SK-N-SH (cell line): ENCODE measurements around the gene HAAO. TPM values are rescaled to one million over a fixed set of nuclear protein-coding genes. Genes with fewer than 3 reads are reported as not detected.

Experiments used
- CTCF ChIA-PET: fragments of 300-600, 350-600 bp; formaldehyde crosslinking; extraction: SDS; loops from one replicate; lab custom pipeline; 2021; lab: Yijun Ruan, JAX
- POLR2A ChIA-PET: fragments of 350-600 bp; sonication (Branson Sonifier 250); formaldehyde crosslinking; extraction: SDS; loops from one replicate; lab custom pipeline; 2020; ENCODE audit warnings: antibody characterized with exemption, inconsistent platforms; lab: Yijun Ruan, JAX
- DNase-seq: peaks from one replicate; pipeline ENCODE4 v3.0.0; 2012
- H2AFZ ChIP-seq: fragments of 200-600 bp; sonication (generic); 2 replicates; pipeline ENCODE4 v1.8.1; 2016; ENCODE audit warnings: antibody characterized with exemption, mild to moderate bottlenecking, low read depth
- H3F3A ChIP-seq: fragments of 200-600 bp; sonication (generic); replicated peaks from 2 replicates; pipeline ENCODE3; 2016; ENCODE audit warnings: antibody characterized with exemption, mild to moderate bottlenecking; ENCODE audit not compliant: insufficient read depth
- H3K27ac ChIP-seq, 2 experiments: fragments of 200-500 bp in 1 of 2; fragments of 200-600 bp in 1 of 2; sonication (Bioruptor generic) in 1 of 2; sonication (generic), shearing (Covaris generic) in 1 of 2; 2 replicates each; pipeline versions ENCODE4 v1.5.1 to v1.6.1; 2014 to 2016; ENCODE audit warnings: low read depth in 2 of 2, inconsistent platforms in 1 of 2, low read length in 1 of 2, mild to moderate bottlenecking in 1 of 2, mixed read lengths in 1 of 2
- H3K27me3 ChIP-seq: fragments of 200-600 bp; sonication (generic), shearing (Covaris generic); 2 replicates; pipeline ENCODE4 v1.6.1; 2016; ENCODE audit warnings: mixed run types; ENCODE audit not compliant: insufficient read depth
- H3K36me3 ChIP-seq, 2 experiments: fragments of 200-500 bp in 1 of 2; fragments of 200-600 bp in 1 of 2; sonication (Bioruptor generic) in 1 of 2; sonication (generic) in 1 of 2; replicated peaks in 1 of 2; 2 replicates each; pipeline versions ENCODE3 to v1.5.1; 2014 to 2016; ENCODE audit warnings: low read length in 1 of 2, mild to moderate bottlenecking in 1 of 2; ENCODE audit not compliant: insufficient read depth in 2 of 2, control insufficient read depth in 1 of 2
- H3K4me1 ChIP-seq, 2 experiments: fragments of 200-500 bp in 1 of 2; fragments of 200-600 bp in 1 of 2; sonication (Bioruptor generic) in 1 of 2; sonication (generic), shearing (Covaris generic) in 1 of 2; 2 replicates each; pipeline versions ENCODE4 v1.5.1 to v1.6.1; 2014 to 2016; ENCODE audit warnings: low read depth in 1 of 2, low read length in 1 of 2, mixed run types in 1 of 2; ENCODE audit not compliant: insufficient read depth in 2 of 2, control insufficient read depth in 1 of 2
- H3K4me2 ChIP-seq: fragments of 200-600 bp; sonication (generic), shearing (Covaris generic); 2 replicates; pipeline ENCODE4 v1.6.1; 2017; ENCODE audit warnings: mixed run types
- H3K4me3 ChIP-seq, 2 experiments: fragments of 200-500 bp in 1 of 2; fragments of 200-600 bp in 1 of 2; sonication (Bioruptor generic) in 1 of 2; sonication (generic), shearing (Covaris generic) in 1 of 2; 2 replicates each; pipeline versions ENCODE4 v1.5.1 to v1.8.1; 2014 to 2016; ENCODE audit warnings: low read depth in 2 of 2, inconsistent platforms in 1 of 2, low read length in 1 of 2, mild to moderate bottlenecking in 1 of 2, mixed read lengths in 1 of 2, moderate library complexity in 1 of 2
- H3K79me2 ChIP-seq: fragments of 200-600 bp; sonication (generic); 2 replicates; pipeline ENCODE4 v1.8.1; 2017; ENCODE audit warnings: mild to moderate bottlenecking; ENCODE audit not compliant: insufficient read depth
- H3K9ac ChIP-seq: fragments of 200-600 bp; sonication (generic); 2 replicates; pipeline ENCODE4 v1.6.1; 2017; ENCODE audit warnings: mixed run types
- H3K9me2 ChIP-seq: fragments of 200-600 bp; sonication (generic); 2 replicates; pipeline ENCODE4 v1.6.1; 2017; ENCODE audit warnings: mixed run types
- H3K9me3 ChIP-seq: fragments of 200-600 bp; sonication (generic); 2 replicates; pipeline ENCODE4 v1.6.1; 2017; ENCODE audit warnings: mixed run types, mild to moderate bottlenecking, moderate library complexity
- H4K20me1 ChIP-seq: fragments of 200-600 bp; sonication (generic); 2 replicates; pipeline ENCODE4 v1.6.1; 2017; ENCODE audit warnings: mild to moderate bottlenecking, mixed run types; ENCODE audit not compliant: insufficient read depth
- EZH2phosphoT487 ChIP-seq: fragments of 200-600 bp; sonication (generic); IDR thresholded peaks from 2 replicates; pipeline ENCODE4 v1.6.1; 2017; ENCODE audit warnings: low read depth, mixed run types, mild to moderate bottlenecking, antibody characterized with exemption, moderate library complexity, borderline replicate concordance
- FOXM1 ChIP-seq: IDR thresholded peaks from 2 replicates; pipeline ENCODE4 v1.4.0; 2012; ENCODE audit warnings: low read depth, mild to moderate bottlenecking
- GABPA ChIP-seq: IDR thresholded peaks from 2 replicates; pipeline ENCODE4 v1.4.0; 2012; ENCODE audit warnings: low read depth, mild to moderate bottlenecking
- MEF2A ChIP-seq: IDR thresholded peaks from 2 replicates; pipeline ENCODE4 v1.4.0; 2012; ENCODE audit warnings: low read depth, borderline replicate concordance
- MXI1 ChIP-seq: IDR thresholded peaks from 2 replicates; pipeline ENCODE4 v1.6.1; 2012; ENCODE audit warnings: mild to moderate bottlenecking, low read depth, low read length, improper control_type of control experiment
- NFIC ChIP-seq: IDR thresholded peaks from 2 replicates; pipeline ENCODE4 v1.4.0; 2012; ENCODE audit warnings: borderline replicate concordance
- NRF1 ChIP-seq: IDR thresholded peaks from 2 replicates; pipeline ENCODE4 v1.6.1; 2012; ENCODE audit warnings: low read depth, mild to moderate bottlenecking, low read length
- PBX3 ChIP-seq: IDR thresholded peaks from 2 replicates; pipeline ENCODE4; 2012
- POLR2AphosphoS5 ChIP-seq: IDR thresholded peaks from 2 replicates; pipeline ENCODE4 v1.6.1; 2012; ENCODE audit warnings: low read depth, low read length
- RAD21 ChIP-seq: IDR thresholded peaks from 2 replicates; pipeline ENCODE4 v1.6.1; 2012; ENCODE audit warnings: mild to moderate bottlenecking, low read length
- REST ChIP-seq: IDR thresholded peaks from 2 replicates; pipeline ENCODE4 v1.6.1; 2012; ENCODE audit warnings: mild to moderate bottlenecking, low read depth, low read length, moderate library complexity
- RXRA ChIP-seq: IDR thresholded peaks from 2 replicates; pipeline ENCODE4 v1.4.0; 2012; ENCODE audit warnings: low read depth, mild to moderate bottlenecking, borderline replicate concordance
- SMC3 ChIP-seq: IDR thresholded peaks from 2 replicates; pipeline ENCODE4 v1.6.1; 2012; ENCODE audit warnings: low read depth, low read length, improper control_type of control experiment
- TAF1 ChIP-seq: IDR thresholded peaks from 2 replicates; pipeline ENCODE4 v1.6.1; 2012; ENCODE audit warnings: low read depth, mild to moderate bottlenecking, low read length, moderate library complexity, borderline replicate concordance
- TCF12 ChIP-seq: IDR thresholded peaks from 2 replicates; pipeline ENCODE4 v1.4.0; 2012
- TEAD4 ChIP-seq: IDR thresholded peaks from 2 replicates; pipeline ENCODE4 v1.4.0; 2012; ENCODE audit warnings: mild to moderate bottlenecking, borderline replicate concordance; ENCODE audit not compliant: insufficient read depth
- USF1 ChIP-seq: IDR thresholded peaks from 2 replicates; pipeline ENCODE4 v1.4.0; 2012; ENCODE audit warnings: low read depth, borderline replicate concordance
- YY1 ChIP-seq: IDR thresholded peaks from 2 replicates; pipeline ENCODE4 v1.4.0; 2012; ENCODE audit warnings: low read depth, mild to moderate bottlenecking
- WGBS: methylation state at CpG from one replicate; pipeline ENCODE4 v1.1.6; 2017; ENCODE audit warnings: low lambda C conversion rate; 5-methylcytosine and 5-hydroxymethylcytosine counted together
- polyA plus RNA-seq, 3 experiments: library from polyadenylated mRNA; depleted of rRNA; stranded (reverse); fragments of >200 nt; gene quantifications; 2 replicates each; pipeline ENCODE4 v1.2.3, GENCODE V29; 2012

HAAO gene
- polyA plus RNA-seq, 1 of the 3 experiments (the other 2 are of a cell fraction), result not detected

GRCh38 chr2:42783511-42783910, 8.9 kb downstream of the HAAO start:
- H3K9me2 ChIP-seq, result no peaks in the 10 kb centered on the region
- no peaks in the 10 kb centered on the region for H3F3A ChIP-seq
- DNase-seq, result no peak
- peaks cover 0 to 26% of the 10 kb centered on the region in 2 experiments; a peak in 1 of 4 replicates for H3K4me1 ChIP-seq
- no peaks in the 10 kb centered on the region; the same call in 1 of the 2 replicates for H3K9me3 ChIP-seq
- H2AFZ ChIP-seq, result no peak overlapping the region
- H3K27me3 ChIP-seq, result no peaks in the 10 kb centered on the region
- ChIA-PET CTCF (interaction anchor here (0.7 to 1.2 kb wide), 2 partner anchors 14 to 26 kb away, joined by 3 read pairs; no protein-coding TSS in a partner anchor), POLR2A (no interaction called here)
- H3K9ac ChIP-seq, result no peak overlapping the region
- H3K4me3 ChIP-seq, result no peak overlapping the region
- 78% methylated on average over 8 of the region's 9 CpGs for WGBS
- no peak for TF ChIP-seq FOXM1
- TF ChIP-seq YY1, result no peak
- TF ChIP-seq MXI1, result no peak
- no peak for TF ChIP-seq USF1
- TF ChIP-seq NFIC, result no peak
- no peak for TF ChIP-seq REST
- TF ChIP-seq TCF12, result no peak
- H3K4me2 ChIP-seq, result no peak overlapping the region
- H3K27ac ChIP-seq, result no peak overlapping the region
- no peaks in the 10 kb centered on the region for H3K36me3 ChIP-seq
- no peaks in the 10 kb centered on the region for H4K20me1 ChIP-seq
- no peaks in the 10 kb centered on the region for H3K79me2 ChIP-seq

GRCh38 chr2:42781181-42781580, 11.2 kb downstream of the HAAO start:
- Histone ChIP-seq H2AFZ (no peak overlapping the region), H3F3A (no peaks in the 10 kb centered on the region), H3K4me1 (peaks cover 0 to 7% of the 10 kb centered on the region in 2 experiments; a peak in 1 of 4 replicates), H3K9me3 (no peaks in the 10 kb centered on the region; the same call in none of the 2 replicates), H3K79me2 (no peaks in the 10 kb centered on the region), H3K36me3 (no peaks in the 10 kb centered on the region), H3K27ac (no peak overlapping the region), H3K4me3 (no peak overlapping the region), H4K20me1 (no peaks in the 10 kb centered on the region), H3K4me2 (no peak overlapping the region), H3K9ac (no peak overlapping the region), H3K27me3 (no peaks in the 10 kb centered on the region), H3K9me2 (no peaks in the 10 kb centered on the region)
- ChIA-PET POLR2A (no interaction called here), CTCF (no interaction called here)
- TF ChIP-seq PBX3 (no peak), GABPA (no peak), MXI1 (no peak), MEF2A (no peak), POLR2AphosphoS5 (no peak), RXRA (no peak), TAF1 (no peak), SMC3 (no peak), RAD21 (no peak), NRF1 (no peak), EZH2phosphoT487 (no peak), TEAD4 (no peak)
- WGBS, result 8% methylated on average over 1 of the region's 1 CpG
- DNase-seq, result no peak
